Measurements from ENCODE around the gene NISCH.

The NISCH gene

DNA sequence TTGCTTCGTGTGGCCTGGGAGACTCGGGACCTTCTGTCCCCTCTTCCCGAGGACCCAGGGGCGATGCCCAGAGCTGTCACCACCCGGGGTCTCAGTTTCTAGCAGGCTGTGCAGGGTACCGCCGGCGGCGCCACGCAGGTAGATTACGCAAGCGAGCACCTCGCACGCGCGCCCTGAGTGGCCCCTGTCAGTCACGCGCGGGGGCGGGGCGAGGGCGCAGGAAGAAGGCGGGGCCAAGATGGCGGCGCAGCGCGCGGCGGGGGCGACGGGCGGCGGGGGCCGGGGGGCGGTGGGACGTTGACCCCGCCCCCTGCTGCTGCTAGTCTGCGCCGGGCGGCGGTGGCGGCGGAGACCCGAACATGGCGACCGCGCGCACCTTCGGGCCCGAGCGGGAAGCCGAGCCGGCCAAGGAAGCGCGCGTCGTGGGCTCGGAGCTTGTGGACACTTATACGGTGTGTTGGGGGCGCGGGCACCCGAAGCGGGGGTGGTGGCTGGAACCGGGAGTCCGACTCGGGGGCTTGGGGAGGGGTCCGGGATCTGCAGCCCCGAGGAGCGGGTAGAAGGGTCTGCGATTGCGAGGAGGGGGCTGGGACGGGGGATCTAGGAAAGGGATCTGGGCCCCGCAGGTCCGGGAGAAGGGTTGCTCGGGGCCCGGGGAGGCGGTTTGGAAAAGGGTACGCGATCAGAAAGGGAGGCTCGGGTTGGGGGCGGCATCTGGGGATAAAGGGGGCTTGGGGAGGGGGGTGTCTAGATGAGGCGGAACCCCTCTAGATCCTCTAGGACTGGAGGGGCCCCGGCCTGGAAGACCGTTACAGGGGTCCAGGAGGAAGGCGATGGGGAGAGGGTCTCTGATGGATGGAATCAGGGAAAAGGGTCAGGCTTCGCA is at the start of gene NISCH:
Gene NISCH, plus strand, starts transcription at position 322 of the 886 bp plus-strand sequence. Its CDS starts 38 bp downstream, at position 360.
- FAIRE-seq (peak; percentile 80), DNase-seq (ENCODE audit: extremely low spot score, insufficient read length, low read depth) (peak; percentile 92)

DNA sequence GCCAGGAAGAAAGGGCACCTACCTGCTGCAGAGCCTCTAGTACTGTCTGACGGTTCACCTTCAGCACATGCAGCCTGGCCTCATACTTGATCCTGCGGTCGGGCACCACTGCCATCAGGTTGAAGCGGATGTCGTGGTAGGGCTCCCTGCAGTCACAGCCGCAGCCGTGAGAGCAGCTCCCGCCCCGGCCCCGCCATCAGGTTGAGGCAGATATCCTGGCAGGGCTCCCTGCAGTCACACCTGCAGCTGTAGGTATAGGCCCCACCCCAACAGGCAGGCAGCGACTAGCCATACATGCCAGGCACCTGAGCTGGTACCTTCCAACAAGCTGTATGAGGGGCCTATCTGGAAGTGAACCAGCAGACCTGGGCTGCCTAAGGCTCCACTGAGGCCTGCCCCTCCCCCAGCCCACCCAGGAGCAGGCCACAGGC is 49.2 kb upstream of the NISCH start:
- no peak for DNase-seq (ENCODE audit: extremely low spot score, insufficient read length, low read depth)
- FAIRE-seq: no peak

DNA sequence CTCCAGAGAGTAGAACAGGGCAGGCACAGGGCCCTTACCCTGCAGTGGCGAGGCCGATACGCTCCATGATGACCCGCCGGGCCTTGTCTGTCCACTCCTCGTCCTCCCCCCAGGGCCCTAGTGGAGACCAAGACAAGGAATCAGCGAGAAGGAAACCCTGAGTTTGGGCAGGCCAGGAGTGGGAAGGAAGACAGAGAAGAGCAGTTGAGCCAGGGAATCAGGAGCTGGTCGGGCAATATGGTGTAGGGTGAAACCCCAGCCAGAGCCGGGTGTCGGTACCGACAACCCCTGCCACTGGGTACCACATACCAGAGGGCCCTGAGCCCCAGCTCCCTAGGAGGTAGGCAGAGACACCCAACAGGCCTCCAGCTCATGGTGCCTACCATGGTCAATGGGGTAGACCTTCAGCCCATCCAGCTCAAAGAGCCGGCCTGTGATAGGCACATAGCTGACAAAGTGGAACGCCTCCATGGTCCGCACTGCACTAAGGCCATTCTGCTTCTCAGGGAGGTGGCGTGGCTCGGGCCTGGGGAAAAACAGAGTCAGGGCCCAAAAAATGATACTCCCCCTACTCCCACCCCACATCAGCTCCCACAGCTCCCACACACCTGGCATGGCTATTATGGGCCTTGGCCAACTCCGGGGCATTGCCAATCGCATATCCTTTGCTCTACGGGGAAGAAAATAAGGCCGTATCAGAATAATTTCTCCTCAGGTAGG is 48.5 kb upstream of the NISCH start:
- FAIRE-seq: no peak
- DNase-seq (ENCODE audit: extremely low spot score, insufficient read length, low read depth): no peak

DNA sequence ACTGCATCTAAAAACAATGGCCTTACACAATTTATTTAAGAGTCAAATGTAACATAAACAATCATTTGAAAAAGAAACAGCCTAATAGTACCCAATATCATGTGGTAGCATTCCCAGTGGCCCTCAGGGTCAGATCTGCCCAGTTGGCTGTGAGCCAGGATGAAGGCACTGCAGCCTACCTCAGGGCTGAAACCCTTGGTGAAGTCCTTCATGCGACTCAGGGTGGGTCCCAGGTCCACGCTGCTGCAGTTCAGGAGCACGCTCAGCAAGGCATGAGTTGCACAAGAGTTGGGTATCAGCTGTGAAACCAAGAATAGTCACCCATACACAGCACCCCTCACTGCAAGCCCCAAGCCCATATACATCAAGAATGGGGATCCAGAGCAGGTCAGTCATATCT is 47.6 kb upstream of the NISCH start:
- DNase-seq (ENCODE audit: extremely low spot score, insufficient read length, low read depth): no peak
- FAIRE-seq: no peak

DNA sequence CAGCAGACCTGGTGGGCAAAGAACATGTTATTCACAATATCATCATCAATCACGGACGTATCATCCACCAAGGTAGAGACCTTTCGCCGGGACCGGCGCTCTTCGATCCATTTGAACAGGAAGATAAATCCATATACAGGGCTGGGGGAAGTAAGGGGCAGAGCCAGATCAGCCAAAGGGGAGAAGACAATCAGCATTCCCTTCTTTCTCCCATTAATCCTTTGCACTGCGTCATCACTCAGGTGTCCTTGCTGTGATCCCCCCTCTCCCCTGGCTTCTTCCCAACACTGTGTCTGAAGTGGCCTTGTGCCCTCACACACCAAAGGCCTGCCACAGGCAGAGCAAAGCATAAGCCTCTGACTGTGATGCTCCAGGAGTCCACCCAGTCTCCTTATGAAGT is 46.9 kb upstream of the NISCH start:
- no peak for DNase-seq (ENCODE audit: extremely low spot score, insufficient read length, low read depth)
- FAIRE-seq: no peak

DNA sequence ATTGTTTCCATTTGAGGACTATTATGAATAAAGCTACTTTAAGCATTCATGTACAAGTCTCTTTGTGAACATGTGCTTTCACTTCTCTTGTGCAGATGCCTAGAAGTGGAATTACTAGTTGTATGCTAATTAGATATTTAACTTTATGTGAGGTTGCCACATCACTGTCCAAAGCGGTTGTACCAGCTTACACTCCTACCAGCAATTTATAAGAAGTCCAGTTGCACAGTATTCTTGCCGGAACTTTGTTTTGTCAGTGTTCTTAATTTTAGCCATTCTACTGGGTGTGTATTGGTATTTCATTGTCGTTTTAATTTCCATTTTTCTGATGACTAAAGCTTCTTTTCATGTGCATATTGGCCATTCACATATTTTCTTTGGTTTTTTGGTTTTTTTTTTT is 39.6 kb upstream of the NISCH start:
- DNase-seq (ENCODE audit: extremely low spot score, insufficient read length, low read depth): no peak
- no peak for FAIRE-seq

DNA sequence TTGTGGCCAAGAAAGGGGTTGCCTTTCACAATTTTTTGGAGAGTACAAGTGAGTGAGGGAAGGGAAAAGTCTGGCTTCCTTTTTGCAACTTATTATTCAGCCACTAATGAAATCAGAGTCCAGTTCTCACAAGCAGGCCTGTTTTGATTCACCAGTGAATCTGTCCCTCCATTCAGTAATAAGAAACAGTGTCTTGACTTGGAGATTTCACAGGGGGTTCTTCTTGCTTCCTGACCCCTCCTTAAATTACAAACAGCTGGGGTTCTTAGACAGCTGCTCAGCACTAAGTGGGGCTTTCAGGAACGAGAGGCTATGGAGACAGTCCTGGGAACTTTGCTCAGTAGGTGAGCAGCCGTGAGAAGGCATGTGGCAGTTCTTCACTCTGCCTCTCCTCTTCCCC is 35.0 kb upstream of the NISCH start:
- no peak for FAIRE-seq
- no peak for DNase-seq (ENCODE audit: extremely low spot score, insufficient read length, low read depth)

DNA sequence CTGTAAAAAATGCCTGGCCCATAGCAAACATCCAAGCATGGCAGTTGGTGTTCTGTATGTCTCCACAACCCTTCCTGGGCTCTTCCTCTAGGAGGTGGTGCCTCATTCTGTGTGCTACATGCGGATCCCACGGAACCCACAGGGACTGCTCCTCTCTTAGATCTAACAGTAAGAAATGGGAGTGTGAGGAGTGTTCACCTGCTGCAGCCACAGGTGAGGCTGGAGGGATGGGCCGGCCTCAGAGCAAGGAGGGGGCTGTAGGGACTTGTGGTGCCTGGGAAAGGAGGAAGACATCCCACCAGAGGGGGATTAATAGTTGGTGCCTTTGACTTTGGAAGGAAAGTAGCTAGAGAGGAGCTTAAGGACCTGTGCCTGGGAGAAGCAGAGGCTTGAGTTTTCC is 32.7 kb upstream of the NISCH start:
- no peak for FAIRE-seq
- no peak for DNase-seq (ENCODE audit: extremely low spot score, insufficient read length, low read depth)

DNA sequence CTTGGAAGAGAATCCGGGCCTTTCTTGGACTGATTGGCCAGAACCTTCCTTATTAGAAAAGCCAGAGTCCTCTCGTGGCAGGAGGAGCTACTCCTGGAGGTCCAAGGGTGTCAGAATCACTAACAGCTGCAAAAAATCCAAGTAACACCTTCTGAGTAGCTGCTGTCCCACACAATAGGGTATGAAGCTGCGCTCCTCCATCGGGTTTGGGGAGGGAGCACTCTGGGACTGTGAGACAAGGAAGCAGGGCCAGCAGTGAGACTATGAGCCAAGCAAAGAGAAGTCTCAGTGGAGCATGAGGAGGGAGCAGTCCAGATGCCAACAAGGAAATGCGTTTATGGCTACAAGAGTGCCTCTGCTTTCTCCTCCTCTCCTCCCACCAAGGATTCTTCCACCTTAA is 32.2 kb upstream of the NISCH start:
- DNase-seq (ENCODE audit: extremely low spot score, insufficient read length, low read depth) (no peak), FAIRE-seq (no peak)

DNA sequence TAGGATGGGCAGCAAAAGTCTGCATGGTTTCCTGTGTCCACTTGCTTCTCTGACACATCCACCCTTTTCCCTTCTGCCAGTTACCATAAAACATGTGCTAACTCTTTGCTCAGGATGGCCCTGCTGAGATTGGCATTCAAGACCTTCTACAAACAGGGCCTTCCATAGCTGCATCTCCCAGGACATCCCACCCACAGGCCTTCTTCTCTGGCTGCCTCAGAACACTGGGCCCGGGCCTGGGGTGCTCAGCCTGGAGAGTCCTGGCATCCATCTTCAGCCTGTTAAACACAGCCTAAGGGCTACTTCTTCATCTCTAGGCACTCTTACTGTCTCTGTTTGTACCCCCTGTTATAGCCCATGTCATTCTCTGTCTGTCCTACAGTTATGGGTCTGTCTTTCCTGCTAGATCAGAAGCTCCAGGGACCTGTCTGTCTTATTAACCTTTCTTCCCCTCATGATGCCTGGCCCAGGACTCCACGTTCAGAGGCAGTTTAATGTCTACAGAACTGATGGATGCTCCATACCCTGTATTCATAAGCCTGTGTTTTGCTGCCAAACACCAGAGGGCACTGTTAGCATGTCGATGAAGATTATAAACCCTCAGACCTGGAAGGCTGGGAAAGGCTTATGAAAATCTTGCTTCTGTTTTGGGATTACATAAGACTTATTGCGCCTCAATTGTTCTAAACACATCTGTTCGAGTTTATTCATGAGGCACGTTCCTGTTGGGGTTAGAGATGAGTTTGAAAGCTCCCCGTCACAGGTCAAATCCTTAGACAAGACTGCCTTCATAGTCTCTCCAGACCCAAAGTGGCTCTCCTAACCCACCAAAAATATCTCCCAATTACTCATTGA is 27.0 kb upstream of the NISCH start:
- DNase-seq (ENCODE audit: extremely low spot score, insufficient read length, low read depth) (peak; percentile 28), FAIRE-seq (peak; percentile 78)

DNA sequence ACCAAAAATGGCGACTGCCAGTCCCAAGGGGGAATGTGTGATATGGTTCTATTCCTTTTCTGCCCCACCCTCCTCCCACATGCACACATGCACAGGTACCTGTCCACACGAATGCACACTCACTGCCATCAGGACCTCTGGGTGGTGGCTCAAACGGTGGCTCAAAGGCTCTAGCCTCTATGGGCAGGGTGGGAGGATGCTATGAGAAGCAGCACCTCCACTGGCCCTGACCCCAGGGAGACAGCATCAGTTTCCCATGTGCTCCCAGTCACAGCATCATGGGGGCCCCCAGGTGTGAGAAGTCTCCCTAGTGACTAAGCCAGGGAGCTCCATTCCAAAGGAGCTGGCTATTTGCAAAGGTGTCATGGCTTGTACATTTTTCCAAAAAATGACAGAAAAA is 26.4 kb upstream of the NISCH start:
- FAIRE-seq: no peak
- DNase-seq (ENCODE audit: extremely low spot score, insufficient read length, low read depth): no peak

DNA sequence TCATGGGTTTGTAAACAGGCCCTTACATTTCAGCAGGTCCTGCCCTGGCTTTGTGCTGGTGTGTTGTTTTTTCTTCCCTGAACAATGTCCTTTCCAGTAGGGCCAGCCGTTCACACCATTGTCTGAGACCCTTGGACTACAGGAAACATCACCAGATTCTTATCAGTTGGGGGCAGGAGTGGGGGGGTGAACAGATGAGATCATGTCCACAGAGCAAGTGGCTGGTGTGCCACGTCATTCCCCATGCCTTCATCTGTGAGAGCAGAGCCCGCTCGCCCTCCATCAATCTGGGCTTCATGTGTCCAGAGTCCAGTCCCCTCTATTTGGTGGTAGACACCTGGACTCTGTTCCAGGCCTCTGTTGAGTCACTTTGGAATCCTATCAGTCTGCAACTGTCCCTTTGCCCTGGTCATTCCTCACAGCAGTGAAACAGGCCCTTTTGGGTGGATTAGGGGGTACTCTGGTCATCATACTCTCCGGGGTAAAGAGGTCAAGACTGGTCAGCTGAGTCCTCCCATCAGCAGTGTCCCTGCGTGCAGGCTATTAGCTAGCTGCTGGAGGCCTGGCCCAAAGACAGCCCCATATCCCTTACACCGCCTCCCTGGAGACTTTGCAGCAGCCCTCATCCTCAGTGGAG is 25.5 kb upstream of the NISCH start:
- DNase-seq (ENCODE audit: extremely low spot score, insufficient read length, low read depth): no peak
- no peak for FAIRE-seq

DNA sequence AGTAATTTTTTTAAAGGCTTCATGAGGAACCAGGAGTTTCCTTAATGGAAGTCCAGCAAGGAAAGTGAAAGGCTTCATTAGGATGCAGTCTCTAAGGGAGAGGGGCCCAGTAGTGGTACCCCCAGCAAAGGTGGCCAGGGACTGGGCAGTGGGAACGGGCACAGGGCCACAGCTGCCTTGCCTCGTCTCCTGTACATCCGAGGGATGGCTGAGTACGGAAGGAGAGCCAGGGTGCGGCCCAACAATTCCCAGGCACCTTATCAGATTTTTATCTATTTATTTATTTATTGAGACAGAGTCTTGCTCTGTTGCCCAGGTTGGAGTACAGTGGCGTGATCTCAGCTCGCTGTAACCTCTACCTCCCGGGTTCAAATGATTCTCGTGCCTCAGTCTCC is 25.0 kb upstream of the NISCH start:
- DNase-seq (ENCODE audit: extremely low spot score, insufficient read length, low read depth) (no peak), FAIRE-seq (no peak)

DNA sequence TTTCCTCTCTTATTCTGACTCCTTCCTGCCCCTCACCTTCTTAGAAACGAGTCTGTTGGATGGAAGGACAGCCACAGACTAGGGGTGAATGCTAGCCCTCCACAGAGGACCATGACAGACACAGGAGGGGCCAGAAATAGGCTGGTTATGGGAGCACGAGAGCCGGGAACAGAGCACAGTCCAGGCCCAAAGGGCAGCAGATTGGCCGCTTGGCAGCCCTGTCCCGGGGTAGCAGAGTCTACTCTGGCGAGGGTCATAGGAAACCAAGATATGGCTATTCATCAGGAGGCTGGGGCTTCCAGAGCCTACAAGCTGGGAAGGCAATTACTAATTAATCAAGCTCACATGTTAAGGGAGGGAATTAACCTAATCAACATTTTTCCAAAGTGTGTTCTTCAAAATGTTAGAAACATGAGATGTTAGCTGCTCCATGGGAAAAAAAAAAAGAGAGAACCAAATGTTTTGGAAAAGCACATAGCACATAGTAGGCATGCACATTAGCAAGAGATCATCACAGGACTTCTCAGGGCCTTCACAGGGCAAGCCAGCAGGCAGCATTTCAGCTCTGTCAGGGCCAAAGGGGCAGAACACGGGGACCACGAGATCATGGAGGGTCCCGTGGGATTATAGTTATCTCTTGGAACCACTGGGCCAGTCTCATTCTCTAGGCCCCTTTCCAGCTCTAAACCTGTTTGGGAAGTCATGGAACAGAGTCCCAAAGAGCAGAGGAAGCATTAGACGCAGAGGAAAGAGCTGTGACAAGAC is 23.8 kb upstream of the NISCH start:
- no peak for DNase-seq (ENCODE audit: extremely low spot score, insufficient read length, low read depth)
- FAIRE-seq: no peak

DNA sequence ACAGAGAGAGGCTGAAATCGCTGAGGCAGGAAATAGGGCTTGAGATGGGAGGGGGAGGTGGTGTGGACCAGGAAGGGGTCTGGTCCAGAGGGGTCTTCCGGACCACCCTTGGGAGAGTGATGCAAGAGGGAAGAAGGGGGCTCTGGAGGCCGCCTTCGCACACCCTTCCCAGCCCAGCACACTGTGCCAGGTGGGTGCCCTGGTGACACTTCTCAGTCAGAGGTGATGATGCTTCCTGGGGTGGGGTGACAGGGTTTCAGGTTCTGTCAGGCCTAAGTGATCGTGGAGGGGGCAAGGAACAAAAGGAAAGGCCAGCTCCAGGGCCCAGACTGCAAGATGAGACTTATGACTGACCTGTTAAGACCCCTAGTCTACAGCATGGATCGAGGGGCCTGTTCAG is 23.2 kb upstream of the NISCH start:
- no peak for DNase-seq (ENCODE audit: extremely low spot score, insufficient read length, low read depth)
- FAIRE-seq: no peak

DNA sequence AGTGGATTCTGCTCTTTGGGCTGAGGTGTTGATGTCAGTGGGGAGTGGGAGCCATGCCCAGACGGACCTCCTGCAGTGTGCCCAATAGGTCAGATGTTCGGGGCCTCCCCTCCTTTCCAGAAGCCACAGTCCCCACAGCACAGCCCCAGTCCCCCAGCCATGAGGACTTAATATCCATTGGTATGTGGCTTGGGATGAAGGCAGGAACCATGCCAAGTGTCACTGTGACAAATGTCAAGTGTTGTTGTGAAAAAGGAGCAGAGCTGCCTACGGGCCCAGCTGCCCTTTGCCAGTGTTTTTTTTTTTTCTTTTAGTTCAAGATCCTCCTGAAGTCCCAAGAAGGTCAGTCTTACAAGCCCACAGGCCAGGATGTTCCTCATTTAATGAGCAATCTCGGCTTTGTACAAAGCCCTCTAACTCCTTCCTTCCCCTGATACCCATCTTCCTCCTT is 22.7 kb upstream of the NISCH start:
- FAIRE-seq: no peak

DNA sequence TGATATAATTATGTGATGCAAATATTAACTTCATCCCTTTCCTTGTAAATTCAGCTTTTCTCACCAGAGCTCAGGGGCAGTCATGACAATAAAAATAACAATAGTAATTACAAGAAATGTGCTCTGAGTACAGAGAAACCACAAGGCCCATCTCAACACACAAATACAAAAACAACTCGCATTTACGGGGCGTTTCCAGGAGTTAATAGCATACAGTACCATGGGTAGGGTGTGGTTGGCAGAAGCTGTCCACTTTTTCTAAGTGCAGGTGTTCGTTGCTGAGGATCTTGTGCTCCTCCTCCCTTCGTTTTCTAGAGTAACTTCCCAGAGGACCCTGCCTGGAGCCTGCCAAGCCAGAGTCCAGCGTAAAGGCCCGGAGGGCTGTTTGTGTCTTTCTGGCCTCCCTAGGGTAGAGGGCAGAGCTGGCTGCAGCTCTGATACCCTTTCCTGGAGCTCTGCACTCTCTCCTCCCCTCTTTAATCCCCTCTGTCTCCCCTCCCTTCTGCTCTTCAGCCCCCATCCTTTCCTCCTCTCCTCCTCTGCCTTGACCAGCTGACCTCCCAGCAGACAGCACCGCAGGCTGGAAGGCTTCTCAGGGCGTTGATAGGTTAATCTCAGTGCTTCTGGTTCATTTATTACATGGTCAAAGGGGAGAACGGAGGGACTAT is 21.9 kb upstream of the NISCH start:
- no peak for FAIRE-seq
- DNase-seq (ENCODE audit: extremely low spot score, insufficient read length, low read depth): no peak

More for the DNA sequence above, 22.7 kb upstream of the NISCH start:
- DNase-seq (ENCODE audit: extremely low spot score, insufficient read length, low read depth): no peak

DNA sequence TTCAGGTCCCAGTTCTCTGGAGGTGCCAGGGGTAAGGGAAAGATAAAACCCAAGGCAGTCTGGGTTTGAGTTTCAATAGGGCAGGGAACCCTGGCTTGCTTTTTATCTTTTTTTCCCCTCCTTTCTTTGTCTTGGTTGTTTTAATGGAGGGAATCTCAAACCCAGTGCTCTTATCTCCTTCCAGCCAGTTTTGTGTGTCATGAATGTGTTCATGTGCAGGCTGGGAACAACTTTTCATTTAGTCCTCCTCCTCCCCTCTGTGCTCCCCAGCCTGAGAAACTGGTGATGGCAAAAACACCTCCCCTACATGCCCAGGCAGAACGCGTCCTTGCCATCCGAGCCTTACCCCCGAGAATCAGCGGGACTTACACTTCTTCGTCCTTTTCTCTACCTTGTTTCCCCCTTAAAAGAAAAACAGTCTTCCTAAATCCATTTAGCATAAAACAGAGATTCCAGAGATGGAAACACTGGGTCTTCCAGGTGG is 21.4 kb upstream of the NISCH start:
- no peak for FAIRE-seq
- no peak for DNase-seq (ENCODE audit: extremely low spot score, insufficient read length, low read depth)
